Subcutaneous adipose tissue (tissue), 4 donors: Measurements from ENCODE around the gene SLC9A7. TPM values are rescaled to one million over a fixed set of nuclear protein-coding genes. Genes with fewer than 3 reads are reported as not detected.

Experiments used
- total RNA-seq, 4 donors: library from RNA; depleted of rRNA; stranded (reverse); fragments of >200 nt; gene quantifications; one replicate each; pipeline ENCODE4 v1.1.0, GENCODE V29; 2016
- TF ChIP-seq, protein P1 (sequence below): fragments of 450-650 bp; IDR thresholded peaks from one replicate; pipeline ENCODE4 v1.5.1; 2016; ENCODE audit warnings: low read depth, mild to moderate bottlenecking, control low read depth, antibody characterized with exemption, moderate library complexity

SLC9A7 gene
- total RNA-seq, 4 donors from 2014 or later = 1.5 to 15.5 (median 4.5) TPM

DNA sequence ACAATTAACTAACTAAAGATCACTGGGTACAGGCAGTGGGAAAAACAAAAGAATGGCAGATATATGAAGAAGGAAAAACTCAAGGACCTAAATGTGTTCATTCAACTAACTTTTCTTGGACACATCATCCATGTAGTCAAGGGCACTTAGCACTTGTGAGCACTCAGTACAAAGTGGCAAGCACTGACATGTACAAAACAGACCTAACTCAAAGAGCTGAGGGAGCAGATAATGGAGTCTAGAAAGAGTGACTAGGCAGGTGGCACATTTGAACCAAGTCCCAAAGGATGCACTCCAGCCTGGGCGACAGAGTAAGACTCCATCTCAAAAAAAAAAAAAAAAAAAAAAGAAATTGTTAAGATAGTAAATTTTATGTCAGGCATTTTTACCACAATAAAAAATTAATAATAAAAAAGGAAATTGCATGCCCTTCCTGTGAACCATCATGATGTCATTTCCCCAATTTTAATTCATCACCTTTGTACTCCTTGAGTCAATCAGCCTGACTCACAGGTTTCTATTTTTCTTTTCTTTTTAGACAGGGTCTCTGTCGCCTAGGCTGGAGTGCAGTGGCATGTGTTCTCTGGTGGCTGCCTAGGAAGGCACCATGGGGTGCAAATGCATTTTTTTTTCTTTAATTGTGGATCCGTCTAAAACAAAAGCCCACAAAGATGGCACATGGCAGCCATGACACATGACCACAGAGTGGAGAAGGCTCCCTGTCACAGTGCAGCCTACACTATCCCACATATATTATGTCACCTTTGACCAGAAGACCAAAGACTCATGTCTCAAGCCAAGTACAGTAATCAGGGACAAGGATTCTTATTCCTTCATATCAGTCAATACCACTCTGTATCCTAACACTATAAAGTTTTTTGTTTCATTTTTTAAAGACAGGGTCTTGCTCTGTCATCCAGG, 93.4 kb downstream of the SLC9A7 start:
- TF ChIP-seq, protein P1, sequence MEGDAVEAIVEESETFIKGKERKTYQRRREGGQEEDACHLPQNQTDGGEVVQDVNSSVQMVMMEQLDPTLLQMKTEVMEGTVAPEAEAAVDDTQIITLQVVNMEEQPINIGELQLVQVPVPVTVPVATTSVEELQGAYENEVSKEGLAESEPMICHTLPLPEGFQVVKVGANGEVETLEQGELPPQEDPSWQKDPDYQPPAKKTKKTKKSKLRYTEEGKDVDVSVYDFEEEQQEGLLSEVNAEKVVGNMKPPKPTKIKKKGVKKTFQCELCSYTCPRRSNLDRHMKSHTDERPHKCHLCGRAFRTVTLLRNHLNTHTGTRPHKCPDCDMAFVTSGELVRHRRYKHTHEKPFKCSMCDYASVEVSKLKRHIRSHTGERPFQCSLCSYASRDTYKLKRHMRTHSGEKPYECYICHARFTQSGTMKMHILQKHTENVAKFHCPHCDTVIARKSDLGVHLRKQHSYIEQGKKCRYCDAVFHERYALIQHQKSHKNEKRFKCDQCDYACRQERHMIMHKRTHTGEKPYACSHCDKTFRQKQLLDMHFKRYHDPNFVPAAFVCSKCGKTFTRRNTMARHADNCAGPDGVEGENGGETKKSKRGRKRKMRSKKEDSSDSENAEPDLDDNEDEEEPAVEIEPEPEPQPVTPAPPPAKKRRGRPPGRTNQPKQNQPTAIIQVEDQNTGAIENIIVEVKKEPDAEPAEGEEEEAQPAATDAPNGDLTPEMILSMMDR = no peak

DNA sequence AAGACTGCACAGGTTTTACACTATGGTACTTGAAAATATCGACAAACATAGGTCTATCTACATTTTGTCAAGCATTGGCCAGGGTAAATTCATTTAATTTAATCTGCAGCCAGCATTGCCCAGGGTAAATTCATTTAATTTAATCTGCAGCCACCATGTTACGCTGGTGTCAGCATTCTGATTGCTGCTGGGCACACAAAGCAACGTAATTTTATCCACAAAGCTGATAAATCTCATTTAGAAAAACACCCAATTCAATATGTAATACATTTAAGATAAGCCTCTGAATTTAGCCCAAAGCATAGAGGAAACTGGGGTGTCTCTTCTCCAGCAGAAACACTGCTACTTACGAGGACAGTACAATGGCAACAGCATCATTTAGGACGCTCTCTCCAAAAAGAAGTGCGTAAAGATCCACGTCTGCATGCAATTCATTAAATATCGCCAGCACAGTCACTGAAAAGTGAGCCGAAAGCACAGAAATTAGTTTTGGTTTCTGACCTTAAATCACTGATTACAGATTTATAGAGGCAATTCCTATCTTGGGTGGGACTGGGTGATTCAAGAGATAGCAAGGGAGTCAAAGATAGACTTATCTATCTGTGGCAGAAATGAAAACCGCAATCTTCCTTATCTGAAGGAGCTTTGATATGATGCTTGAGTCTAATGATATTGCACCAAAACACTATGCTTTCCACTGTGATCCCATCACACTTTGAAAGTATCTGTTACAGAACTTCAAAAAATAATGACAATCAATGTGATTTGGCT, 96.5 kb downstream of the SLC9A7 start:
- TF ChIP-seq, protein P1 = no peak

DNA sequence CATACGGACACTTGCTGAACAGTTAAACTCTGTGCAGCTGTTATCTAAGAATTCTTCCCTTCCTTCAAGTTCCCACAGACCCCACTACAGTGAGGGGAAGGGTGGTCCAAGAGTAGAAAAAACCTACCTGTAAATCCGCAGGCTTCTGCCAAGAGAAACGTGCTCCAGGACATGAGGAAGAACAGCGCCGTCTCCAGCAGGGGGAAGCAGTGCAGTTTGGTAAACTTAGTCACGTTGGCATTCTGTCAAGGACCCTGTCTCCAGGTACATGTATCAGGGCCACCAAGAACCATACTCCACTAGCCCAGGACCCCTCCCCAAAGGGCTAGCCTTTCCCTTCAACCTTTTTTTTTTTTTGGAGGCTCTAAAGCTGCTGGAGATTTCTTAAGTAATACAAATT, 105.4 kb downstream of the SLC9A7 start:
- TF ChIP-seq, protein P1 = no peak

DNA sequence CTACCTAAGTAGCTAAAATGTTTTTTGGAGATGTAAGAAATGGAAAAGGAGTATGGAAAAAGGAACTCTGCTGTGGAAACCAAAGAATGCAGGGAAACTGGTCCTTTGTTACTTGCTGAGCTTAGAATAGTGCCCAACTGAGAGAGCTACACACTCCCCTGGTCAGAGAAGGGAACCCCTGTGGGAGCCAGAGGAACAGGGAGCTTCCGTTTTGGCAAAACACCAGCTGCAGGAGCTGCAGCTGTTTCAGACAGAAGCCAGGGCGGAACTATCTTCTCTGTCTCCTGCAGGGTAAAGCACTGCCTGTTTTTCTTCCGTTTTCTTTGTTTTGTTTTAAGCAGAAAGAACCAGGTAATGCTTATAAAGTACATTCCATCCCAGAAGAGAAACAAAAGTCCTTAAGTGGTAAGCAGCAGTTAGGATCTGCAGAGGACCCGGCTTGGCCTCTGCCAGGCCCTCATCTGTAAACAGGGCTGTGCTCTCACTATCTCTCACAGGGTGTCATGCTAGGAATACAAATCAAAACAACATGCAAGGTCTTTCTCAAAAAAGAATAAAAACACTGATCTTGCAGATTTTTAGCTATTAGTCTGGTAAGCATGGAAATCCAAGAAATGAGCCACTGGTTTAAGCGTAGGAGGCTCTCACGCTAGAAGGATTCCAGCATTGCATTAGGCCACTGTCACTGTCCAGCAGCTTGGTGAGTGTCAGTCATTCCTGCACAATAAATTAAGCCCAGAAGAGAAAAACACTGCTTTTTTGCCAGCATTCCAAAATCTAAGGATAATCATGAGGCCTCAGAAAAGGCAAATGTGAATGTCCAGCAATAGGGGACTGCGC, 109.3 kb downstream of the SLC9A7 start:
- TF ChIP-seq, protein P1 = no peak

DNA sequence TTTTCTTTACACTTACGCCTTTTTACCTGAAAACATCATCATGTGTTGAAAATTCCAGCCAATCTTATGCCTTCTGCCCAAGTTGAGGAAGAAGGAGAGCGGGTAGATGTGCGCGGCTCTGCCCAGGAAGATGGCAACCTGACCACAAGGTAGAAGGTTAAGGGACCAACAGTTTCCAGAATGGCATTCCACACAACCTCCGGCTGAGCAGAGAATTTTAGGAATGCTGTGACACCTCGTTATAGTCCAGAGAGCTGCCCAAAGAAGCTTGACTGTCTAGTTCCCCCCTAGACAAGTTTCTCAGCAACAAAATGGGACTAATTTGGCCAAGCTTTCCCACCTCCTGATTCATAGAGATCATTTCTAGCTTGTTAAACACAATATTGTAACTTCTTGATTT, 110.3 kb downstream of the SLC9A7 start:
- TF ChIP-seq, protein P1 = no peak

DNA sequence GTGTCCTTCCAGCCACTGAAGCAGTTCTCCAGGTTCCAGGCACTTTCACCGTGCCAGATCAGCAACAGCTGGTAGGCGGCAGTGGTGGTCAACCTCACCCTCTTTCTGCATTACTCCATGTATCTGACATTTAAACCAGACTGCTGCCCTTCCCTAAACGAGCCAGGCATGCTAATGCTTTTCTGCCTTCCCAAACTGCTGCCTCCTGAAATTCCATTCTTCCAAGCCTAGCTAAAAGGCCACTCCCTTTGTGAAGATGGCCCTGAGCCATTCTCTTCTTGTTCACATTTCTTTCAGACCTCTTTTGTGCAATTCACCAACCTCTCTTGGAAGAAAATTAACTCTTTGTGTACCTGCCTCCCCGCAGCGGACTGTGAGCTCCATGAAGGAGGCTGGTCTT, 111.7 kb downstream of the SLC9A7 start:
- TF ChIP-seq, protein P1 = no peak
